ENCODE measurements around the gene TCF20.
A peak's percentile ranks its signal among the peaks of the same experiment; 100 is the strongest.

Gene TCF20

DNA sequence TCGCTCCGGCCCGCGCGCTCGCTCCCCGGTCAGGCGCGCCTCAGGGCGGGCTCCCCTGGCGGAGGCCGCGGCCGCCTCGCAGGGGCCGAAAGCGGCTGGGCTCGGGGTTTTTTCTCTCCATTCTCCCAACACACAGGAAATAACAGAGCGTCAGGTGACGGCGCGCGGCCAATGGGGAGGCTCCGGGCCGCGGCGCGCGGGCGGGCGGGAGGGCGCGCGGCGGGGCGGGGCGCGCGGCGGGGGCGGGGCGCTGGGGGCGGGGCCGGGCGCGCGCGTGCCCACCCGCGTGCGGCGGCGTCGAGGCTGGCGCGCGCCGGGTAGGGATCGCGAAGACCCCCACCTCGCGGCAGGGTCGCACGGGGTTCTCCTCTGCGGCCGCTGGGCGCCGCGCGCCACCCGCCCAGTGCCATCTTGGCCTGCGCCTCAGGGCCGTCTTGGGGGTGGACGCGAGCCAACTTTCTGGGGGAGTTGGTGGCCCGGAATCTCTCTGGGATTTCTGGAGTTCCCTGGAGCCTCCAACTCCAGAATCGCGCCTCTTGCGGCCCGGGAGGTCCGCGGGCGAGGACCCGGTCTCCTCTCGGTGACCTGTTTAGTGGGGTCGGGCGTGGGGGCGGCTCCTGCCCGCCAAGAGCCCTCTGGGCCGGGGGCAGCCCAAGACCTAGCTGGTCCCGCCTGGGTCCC is at the start of gene TCF20:
TCF20 (minus strand) TSS at position 144 of the 681 bp plus-strand sequence. CDS start 55,348 bp downstream, outside the sequence.
- DNase-seq: peak; percentile 72

DNA sequence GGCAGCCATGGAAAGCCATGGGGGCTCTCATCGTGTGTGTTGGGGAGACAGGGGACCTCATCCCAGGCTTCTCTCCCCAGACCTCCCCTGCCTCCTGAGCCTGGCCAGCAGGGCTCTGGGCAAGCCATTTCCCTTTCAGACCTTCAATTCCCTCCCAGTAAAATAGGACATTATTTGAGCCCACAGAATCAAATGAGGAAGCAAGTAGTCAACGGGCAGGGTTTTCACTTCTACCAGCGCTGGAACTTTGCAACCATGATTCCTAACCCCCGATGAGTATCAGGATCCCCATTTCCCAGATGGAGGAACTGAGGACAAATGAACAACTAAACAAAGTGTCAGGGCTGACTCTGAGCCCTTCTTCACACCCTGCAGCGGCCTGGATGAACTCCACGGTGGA is 48.9 kb upstream of the TCF20 start:
- DNase-seq: no peak

DNA sequence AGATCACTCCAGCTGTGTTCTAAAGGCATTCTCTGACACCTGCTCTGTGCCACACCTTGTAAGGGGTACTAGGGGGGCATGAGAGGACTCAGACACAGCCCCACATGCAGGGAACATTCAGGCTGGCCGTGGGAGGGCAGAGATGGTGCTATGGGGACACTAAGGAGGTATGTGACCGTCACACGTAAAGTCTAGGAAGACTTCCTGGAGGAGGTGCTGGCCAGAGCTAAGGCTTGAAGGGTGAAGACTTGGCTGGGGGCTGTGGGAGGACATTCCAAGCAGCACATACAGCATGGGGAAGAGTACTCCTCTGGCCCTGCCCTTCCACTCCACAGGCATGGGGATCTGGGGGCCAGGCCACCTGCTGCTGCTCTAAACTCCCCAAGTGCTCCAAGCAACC is 48.5 kb upstream of the TCF20 start:
- no peak for DNase-seq

DNA sequence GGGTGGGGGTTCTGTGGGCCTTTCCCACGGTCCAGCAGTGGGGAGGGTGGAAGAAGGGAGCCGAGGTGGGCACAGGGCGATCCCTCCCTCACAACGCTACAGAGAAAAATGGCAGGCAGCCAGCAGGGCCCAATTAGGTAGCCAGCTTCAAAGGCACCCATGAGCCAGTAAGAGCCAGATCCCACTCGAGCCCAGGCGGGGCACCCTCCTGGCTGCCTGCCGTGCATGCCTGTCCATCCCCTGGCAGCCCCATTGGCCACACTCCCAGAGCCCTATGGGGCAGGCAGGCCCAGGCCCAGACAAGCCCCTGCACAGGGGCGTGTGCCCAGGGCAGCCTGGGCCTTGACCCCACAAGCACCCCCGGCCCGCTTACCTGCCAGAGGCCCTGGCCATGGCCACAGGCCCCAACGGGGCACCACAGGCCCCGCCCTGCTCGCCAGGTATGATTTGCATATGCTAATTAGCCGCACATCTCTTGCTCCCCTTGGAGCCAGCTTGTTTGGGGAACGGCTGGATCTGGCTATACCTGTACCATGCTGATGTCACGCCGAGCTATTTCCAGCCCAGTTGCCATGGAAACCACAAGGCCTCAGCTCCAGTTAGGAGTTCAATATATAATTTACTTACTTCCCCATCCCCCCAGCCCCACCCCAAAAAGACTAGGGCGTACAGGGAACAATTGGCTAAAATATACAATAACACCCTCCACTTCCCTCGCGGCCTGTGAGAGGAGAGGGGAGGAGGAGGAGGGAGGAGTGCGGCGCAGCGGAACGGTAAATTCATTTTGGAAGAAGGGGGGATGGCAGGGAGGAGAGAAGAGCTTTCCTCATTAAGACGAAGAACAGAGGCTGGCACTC is 47.5 kb upstream of the TCF20 start:
- DNase-seq: no peak

DNA sequence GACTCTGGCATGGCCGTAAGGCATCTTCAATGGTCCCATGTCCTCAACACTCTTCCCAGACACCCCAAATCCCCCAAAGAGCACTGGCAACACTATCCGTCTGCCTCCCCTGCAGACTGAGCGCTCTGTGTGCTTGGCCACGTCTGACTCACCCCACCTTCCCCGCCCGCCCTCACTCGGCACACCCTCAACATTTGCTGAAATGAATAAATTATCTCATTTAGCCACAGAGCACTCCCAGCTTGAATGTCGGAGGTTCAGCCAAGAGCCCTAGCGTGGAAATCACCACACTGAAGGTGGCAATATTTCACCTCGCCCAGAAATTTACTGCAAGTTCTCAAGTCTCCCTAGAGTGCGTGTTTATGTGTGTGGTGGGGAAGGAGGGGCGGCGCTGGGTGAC is 46.6 kb upstream of the TCF20 start:
- DNase-seq: peak; percentile 11

DNA sequence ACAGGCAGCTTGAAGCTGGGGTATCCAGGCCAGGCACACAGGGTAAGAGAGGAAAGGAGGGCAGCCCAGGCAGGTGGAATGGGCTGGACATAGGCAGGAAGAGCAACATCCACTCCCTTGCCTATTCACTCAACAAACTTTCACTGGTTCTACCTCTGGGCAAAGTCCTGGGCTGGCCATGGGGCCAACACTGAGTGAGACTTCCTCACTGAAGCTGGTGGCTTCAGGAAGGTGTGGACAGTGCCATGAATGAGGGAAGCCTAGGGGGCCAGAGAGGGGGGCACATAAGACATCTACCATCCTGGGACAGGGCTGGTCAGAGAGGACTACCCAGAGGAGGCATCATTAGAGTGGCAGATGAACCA is 44.9 kb upstream of the TCF20 start:
- DNase-seq: no peak

DNA sequence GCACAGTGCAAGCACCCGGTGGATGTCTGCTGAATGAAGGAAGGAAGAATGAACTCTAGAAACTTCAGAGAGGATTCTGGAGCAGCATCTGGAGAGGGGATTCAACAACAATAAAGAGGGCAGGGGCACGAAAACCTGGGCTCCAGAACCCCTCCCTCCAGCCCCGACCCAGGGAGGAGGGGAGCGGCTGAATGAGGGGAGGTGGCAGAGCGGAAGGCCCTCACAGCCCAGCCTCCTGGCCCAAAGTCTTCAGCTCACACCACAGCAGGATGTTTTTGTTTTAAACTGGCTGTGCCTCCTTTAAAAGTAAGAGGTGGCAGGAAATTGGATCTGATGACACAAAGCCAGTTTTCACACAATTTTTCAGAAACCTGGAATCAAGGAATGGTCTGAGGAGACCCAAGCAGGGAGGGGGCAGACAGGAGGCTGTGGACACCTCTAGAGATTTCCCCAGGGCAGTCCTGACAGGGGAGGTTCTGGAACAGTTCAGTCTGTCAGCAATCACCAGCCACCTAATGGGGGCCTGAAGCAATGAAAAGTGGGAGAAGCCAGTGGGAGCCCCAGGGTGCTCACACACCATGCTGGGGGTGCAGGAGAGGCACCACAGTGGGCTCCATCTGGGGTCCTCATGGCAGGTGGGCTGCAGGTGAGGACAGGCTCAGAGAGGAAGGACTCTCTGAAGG is 44.4 kb upstream of the TCF20 start:
- DNase-seq: no peak

DNA sequence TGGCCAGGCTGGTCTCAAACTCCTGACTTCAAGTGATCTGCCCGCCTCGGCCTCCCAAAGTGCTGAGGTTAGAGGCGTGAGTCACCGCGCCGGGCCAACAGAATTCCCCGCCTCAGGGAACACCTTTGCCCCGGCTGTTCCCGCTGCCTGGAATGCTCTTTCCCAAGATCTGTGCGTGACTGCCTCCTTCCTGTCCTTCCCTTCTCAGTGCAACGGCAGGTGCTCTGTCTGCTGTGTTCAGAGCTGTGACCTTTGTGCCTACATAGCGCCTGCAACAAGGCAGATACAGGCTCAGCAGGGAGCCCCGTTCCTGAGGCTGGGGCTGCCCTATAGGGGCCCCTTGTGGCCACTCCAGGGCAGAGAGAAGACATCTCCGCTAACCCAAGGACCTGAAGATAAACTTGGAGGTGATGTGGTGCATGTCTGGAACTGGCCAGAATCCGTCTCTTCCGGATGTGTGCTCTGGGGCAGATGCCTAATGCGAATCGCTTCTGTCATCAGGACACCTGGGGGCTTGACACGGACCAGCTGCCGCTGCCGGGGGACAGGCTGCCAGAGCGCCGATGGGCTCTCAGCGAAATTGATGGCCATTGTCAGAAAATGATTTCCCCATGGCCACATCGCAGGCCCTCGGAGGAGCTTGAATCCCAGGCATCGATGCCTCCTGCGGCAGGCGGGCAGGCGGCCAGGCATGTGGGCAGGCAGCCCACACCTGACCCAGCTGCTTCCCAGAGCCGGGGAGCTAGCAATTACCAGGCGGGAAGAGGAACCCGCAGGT is 43.5 kb upstream of the TCF20 start:
- DNase-seq: no peak

DNA sequence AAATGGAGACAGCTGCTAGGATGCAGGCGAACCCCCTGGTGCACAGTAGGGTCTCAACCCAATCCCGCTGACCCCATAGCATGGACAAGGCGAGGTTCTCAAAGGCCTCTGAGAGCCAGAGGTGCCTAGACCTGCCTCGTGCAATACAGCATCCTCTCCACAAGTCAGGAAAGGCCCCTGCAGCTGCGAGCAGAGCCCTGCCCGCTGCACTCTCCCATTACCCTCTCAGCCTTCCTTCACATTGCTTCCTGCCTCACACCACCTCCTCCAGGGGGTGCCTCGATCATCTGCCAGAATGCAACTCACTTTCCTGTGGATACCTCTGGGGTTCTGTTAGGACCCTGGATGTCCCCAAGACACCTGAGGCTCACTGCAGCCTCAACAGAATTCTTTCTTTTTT is 42.8 kb upstream of the TCF20 start:
- DNase-seq: no peak

DNA sequence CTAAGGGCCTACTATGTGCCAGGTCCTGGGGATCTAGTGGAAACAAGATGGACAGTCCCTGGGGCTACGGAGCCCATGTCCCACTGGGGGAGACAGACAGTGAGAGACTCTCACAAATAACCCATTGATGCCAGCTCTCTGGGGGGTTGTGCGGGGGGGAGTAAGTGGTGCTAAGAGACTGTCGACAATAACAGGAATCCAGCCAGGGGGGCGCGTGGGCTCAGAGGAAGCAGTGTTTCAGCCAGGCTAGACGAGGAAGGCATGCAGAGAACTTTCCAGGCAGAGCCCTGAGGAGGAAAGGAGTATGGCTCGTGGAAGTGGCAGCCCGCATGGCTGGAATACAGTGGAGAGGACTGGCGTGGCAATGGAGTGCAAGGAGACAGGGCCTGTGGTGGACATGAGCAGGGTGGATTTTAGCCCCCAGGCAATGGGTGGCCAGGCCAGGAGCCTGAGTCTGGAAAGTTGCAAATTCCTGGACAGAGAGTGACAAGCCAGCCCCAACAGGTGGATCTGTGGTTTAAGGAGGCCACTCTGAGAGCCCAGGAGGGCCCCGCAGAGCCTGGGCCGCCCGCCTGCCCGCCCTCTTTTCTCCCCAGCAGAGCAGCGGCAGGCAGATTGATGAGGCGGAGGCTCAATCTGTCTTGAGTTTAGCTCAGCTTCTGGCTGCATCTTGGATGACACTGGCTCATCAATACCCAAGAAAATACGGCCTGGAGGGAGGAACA is 40.0 kb upstream of the TCF20 start:
- no peak for DNase-seq

DNA sequence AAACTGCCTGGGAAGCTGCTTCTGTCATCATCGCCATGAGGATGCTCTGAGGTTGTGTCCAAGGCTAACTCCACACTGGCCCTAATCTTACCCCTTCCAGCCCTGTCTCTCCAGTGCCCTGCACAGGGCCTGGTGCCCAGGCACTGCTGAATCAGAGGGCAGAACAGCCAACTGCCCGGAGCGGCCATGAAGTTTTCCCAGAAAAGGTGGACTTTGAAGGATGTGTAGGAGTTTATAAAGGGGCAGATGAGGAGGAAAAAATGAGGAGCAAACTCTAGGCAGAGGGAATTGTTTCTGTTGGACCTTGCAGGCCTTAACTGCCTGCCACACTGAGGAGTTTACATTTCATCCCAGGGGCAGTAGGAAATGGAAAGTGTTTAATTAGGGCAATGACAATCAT is 39.4 kb upstream of the TCF20 start:
- DNase-seq: no peak

DNA sequence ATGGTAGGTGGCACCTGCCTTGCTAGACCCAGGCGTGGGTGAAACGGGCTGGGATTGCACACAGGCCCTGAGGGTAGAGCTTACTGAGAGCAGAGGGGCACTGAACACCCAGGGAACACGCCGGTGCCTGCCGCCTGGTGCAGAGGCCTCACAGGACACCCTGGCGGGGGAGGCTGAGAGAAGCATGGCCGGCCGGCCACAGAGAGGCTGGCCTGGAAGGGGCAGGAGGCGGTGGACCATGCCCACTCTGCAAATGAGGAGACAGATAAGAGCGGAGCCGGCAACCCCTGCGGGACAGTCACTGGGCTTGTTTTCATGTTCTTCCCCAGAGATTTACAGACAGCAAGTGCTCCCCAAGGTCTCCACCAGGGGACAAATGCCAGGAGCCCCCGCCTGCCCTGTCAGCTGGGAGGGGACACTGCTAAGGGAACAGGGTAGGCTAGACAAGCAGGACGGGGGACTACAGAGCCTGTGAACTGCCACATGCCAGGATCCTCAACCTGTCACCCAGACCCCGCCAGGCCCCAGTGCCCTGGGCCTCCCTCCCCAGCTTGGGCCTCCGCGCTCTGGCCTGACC is 38.5 kb upstream of the TCF20 start:
- no peak for DNase-seq

DNA sequence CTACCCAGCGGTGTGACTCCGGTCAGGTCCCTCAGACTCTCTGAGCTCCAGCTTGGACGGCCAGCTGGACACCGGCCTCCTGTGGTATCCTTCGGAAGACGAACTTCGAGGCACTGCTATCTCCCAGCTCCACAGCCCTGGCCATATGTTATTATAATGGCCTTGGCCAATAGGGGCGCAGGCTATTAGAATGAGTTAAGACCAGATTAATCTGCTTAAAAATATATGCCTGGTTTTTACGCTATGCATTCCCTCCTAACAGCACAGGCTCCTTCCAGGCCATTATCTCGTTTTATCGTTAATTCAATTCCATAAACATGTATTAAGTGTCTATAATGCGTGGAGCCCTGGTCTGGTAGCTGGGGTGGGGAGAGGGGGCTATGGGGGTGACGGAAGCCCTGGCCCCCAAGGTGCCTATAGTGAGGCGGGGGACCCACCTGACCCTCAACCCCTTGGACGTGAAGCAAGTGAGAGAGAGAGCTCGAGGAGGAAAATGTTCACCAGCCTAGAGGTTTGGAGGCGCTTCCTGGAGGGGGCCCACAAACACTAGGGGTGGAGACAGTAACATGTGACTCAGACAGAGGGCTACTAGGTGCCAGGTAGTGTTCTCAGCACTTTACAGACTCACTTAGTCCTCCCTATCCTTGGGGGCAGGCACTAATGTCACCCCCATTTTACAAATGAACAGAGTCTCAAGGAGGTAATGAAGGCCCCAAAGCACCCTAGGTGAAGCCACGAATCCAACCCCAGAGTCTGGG is 37.5 kb upstream of the TCF20 start:
- DNase-seq: no peak

DNA sequence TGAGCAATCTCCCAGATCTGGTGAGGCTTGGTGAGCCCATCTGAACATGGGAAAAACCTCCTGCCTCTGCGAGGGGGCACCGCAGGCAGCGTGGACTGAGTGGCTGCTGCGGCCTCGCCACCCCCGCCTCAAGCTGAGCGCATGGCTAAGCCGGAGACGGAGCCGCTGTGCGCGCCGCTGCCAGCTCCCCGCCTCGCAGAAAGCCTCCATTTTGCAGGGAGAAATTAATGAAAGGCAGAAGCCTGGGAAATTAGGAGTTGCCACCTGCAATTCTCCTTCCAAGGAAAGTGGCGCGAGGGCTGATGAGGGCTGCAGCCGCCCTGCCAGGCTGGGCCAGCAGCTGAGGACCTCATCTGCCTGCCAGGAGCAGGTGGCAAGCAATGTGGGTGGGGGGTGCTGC is 35.6 kb upstream of the TCF20 start:
- no peak for DNase-seq

DNA sequence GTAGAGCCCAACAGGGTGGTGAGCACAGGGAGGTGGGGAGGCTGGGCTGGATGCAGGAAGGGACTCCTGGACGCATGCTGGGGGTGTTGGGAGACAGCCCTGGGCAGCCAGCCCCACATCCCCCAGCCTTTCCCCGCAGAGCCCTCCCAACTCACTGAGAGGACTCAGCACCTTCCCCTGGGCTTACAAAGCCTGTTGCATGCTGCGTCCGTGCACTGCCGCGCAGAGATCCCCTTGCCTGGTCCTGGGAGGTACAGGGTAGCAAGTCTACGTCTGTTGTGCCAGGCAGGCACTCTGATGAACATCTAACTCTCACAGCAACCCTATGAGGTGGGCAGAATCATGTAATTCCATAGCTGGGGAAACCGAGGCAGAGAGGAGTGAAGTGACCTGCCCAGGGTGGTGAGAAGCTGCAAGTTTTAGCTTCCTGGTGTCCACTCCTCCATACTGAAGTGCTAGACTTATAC is 33.9 kb upstream of the TCF20 start:
- DNase-seq: no peak

DNA sequence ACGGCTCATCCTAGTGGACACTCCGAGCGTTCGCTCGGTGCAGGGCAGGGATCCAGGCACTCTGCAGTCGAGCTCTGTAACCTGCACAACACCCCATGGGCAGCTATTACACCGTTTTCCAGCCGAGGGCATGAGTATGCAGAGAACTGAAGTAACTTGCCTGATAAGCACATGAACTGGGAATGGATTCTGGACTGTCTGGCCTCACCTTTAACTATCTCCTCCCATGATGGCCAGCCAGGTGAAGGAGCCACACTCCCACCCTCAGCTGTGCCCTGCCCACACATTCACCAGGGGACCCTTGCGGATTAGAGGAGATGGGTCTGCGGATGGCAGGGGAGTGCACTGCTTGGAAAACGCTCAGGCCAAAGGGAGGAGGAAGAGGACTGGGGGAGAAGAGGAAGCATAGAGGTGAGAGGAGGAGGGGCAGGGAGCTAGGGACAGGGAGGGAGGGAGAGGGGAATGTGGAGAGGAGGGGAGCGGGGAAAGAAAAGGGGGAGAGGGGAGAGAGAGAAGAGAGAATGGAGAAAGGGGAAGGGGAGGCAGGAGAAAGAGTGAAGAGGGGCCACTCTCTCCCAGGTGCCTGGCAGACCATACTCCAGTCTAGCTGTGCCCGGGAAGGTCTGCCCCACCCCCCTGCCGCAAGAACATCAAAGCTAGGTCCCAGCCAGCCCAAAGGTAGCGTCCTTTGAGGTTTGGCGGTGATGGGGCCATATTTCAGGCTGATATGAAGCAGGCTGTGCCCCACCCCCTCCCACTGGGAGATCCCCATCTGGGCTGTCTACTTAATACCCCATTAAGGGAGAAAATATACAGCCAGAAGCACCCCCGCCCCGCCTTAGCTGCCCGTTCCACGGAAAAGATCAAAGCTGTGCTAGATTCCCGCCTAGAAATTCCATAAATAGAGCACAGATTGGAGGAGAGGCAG is 33.2 kb upstream of the TCF20 start:
- DNase-seq: no peak

DNA sequence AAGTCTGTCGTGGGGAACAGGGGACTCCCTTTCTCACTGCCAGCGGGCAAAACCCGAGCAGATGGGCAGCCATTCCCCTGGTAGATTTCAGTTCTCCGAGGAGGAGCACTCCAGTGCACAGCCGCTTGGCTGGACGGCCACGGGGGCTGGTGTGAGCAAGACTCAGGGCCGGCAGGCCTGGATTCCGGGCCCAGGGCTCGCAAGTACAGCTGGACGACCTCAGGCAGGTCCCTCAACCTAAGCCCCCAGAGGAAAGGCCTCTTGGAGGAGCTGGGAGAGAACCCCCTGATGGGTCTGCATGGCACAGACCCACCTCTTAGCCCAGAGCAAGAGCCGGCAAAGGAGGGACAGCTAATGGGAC is 31.3 kb upstream of the TCF20 start:
- DNase-seq: no peak

DNA sequence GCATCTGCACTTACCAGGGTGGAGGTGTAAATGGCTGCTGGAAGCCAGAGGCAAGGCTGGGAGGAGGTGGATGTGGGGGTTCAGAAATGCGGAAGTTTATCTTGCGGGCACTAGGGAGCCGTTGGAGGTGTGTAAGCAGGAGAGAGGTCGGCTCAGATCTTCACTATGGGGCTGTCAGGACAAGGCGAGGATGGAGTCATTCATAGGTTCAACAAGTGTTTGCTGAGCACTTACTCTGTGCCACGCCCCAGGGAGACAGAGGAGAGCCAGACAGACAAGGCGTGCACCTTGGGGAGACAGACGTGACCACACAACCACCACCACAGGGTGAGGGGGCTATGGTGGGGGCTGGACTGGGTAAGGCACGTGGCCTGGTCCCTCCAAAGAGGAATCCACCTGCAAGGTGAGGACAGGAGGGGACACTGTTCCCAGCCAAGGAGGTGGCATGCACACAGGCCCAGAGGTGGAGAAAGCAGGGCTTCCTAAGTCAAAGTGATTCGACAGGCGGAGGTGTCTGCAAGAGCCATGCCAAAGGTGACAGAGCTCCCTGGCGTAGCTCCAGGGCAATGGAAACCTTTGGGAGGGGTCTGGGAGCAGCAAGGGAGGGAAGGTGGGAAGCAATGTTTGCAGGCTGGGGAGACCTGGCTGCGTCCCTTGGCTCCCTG is 30.8 kb upstream of the TCF20 start:
- no peak for DNase-seq

DNA sequence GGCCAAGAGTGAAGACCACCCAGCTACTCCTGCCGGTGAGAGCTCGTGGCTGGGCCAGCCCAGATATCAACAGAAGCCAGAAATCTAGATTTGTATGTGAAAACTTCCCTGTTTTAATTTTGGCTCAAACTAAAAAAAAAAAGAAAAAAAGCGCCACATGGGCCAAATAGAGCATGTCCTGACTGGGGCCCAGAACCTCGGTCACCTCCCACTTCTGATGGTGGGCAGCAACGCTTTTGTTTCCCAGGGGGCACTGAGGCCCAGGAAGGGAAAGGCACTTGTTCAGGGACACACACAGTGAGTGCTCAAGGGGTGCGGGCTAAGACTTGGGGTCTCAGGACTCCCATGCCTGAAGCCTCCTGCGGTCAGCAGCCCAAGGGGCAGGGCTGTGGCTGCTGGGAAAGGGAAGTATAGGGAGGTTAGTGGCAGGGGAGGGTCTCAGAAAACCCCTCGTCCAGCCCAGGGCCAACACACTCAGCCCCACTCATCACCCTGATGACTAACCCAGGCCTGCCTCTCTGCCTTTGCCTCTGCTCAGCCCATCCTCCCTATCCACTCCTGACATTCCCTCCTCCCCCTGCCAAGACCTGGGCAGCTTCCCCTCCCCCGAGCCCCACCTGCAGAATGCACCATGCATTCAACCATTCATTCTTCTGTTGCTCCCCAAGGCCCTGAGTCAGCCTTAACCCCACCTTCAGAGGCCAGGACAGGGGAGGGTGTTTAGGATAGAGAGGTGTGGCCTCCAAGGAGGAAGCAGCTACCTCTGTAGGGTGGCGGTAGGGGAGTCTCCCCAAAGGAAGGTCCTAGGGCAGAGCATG is 30.0 kb upstream of the TCF20 start:
- no peak for DNase-seq

Measured in HCEC 1CT (cell line).